Peyer's patch (tissue), 4 donors: ENCODE data around the gene RAD50. TPM values are rescaled to one million over a fixed set of nuclear protein-coding genes. Genes with fewer than 3 reads are reported as not detected.

Experiments
- DNase-seq, 3 donors: peaks; one replicate each; pipeline ENCODE4 v3.0.0-alpha.2; 2017 to 2019
- H3K27ac ChIP-seq, 4 donors: fragments of 200-600 bp; sonication (generic); one replicate each; pipeline ENCODE4 v1.5.1; 2016 to 2019
- H3K27me3 ChIP-seq, 2 donors: fragments of 200-600 bp; sonication (generic); one replicate each; pipeline ENCODE4 v1.5.1; 2019
- H3K36me3 ChIP-seq, 3 donors: fragments of 200-600 bp; sonication (generic); one replicate each; pipeline ENCODE4 v1.5.1; 2016 to 2019
- H3K4me1 ChIP-seq, 4 donors: fragments of 200-600 bp; sonication (generic); one replicate each; pipeline ENCODE4 v1.5.1; 2016 to 2019
- H3K4me3 ChIP-seq, 4 donors: fragments of 200-600 bp; sonication (generic); 1 replicate in 3 of 4; 2 replicates in 1 of 4; pipeline ENCODE4 v1.5.1; 2016 to 2019; ENCODE audit warnings: mild to moderate bottlenecking in 1 of 4
- H3K9me3 ChIP-seq, 4 donors: fragments of 200-600 bp; sonication (generic); one replicate each; pipeline ENCODE4 v1.5.1; 2016 to 2019; ENCODE audit warnings: mild to moderate bottlenecking in 1 of 4
- POLR2A ChIP-seq, 2 donors: fragments of 450-650 bp; IDR thresholded peaks; one replicate each; pipeline ENCODE4 v1.5.1; 2017; ENCODE audit warnings: antibody characterized with exemption in 2 of 2, mild to moderate bottlenecking in 2 of 2, moderate library complexity in 2 of 2
- total RNA-seq, 4 donors: library from RNA; depleted of rRNA; stranded (reverse); fragments of >200 nt; gene quantifications; one replicate each; pipeline ENCODE4 v1.1.0, GENCODE V29; 2016
- TF ChIP-seq, protein P1 (sequence below), 6 experiments: fragments of 450-650 bp in 4 of 6; fragments of 200-600 bp in 2 of 6; sonication (generic) in 1 of 6; IDR thresholded peaks; one replicate each; pipeline ENCODE4 v1.5.1; 2017 to 2019; ENCODE audit warnings: antibody characterized with exemption in 6 of 6, mild to moderate bottlenecking in 3 of 6, moderate library complexity in 1 of 6

RAD50 gene
- total RNA-seq, 4 donors from 2014 or later: 47.5 to 102 (median 54.3) TPM

DNA sequence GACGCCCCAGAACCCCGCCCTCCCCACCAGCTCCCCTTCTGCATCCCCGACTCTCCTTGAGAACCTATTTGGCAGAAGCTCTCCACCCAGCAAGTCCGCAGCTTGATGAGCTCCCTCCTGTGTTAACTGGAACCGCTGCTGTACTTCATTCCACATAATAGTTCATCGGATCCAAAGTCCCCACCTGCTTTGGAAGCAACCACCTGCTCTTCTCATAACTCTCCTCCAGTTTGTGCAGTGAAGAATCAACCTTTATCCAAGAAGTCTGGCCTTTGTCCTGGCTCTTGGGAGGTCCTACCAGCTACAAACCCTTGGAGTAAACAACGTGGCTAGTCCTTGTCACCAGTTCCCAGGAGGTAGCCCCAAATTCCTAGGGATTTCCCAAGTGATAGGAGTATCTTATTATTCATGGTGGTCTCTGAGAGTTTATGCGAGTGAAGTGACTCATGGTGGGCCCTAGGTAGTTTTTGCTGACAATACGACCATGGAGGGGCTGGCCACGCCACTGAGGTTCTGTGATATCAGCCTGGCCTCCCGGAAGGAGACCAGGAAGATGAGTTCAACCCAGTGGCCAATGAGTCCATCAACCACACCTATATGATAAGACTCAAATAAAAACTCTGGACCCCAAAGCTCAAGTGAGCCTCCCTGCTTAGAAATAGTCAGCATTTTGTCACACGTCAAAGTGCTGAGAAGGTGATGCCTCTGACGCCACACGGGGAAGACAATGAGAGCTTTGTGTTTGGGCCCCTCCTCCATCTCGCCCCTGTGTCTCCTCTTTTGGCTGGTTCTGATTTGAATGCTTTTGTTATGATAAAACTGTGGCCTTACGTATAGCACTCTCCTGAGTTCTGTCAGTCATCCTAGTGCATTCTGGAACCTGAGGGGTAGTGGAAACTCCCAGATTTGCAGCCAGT is 113.4 kb downstream of the RAD50 start:
- Histone ChIP-seq H3K27me3 (no peaks in the 10 kb centered on the region), H3K27ac (no peak overlapping the region), H3K4me1 (peaks cover 0 to 6% (median 0%) of the 10 kb centered on the region in 4 donors), H3K4me3 (no peak overlapping the region), H3K36me3 (no peaks in the 10 kb centered on the region), H3K9me3 (no peaks in the 10 kb centered on the region)
- no peak for DNase-seq
- TF ChIP-seq POLR2A (IDR thresholded peaks at IDR 0.05): no peak
- TF ChIP-seq, protein P1, sequence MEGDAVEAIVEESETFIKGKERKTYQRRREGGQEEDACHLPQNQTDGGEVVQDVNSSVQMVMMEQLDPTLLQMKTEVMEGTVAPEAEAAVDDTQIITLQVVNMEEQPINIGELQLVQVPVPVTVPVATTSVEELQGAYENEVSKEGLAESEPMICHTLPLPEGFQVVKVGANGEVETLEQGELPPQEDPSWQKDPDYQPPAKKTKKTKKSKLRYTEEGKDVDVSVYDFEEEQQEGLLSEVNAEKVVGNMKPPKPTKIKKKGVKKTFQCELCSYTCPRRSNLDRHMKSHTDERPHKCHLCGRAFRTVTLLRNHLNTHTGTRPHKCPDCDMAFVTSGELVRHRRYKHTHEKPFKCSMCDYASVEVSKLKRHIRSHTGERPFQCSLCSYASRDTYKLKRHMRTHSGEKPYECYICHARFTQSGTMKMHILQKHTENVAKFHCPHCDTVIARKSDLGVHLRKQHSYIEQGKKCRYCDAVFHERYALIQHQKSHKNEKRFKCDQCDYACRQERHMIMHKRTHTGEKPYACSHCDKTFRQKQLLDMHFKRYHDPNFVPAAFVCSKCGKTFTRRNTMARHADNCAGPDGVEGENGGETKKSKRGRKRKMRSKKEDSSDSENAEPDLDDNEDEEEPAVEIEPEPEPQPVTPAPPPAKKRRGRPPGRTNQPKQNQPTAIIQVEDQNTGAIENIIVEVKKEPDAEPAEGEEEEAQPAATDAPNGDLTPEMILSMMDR (IDR thresholded peaks at IDR 0.05): no peak

DNA sequence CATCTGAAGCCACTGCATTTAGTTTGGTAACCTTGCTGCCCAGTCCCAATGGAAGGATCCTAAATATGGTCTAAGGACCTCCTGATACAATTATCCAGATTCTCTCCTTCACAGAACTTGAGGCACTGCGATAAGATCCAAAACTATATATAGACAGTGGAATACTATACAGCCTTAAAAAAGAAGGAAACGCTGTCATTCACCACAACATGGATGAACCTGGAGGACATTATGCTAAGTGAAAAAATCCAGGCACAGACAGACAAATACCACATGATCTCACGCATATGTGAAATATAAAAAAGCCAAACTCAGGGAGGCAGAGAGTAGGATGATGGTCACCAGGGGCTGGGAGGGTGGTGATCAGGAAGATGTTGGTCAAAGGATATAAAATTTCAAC is 114.2 kb downstream of the RAD50 start:
- Histone ChIP-seq H3K27me3 (no peaks in the 10 kb centered on the region), H3K36me3 (no peaks in the 10 kb centered on the region), H3K4me1 (peaks cover 0 to 6% (median 0%) of the 10 kb centered on the region in 4 donors), H3K27ac (no peak overlapping the region), H3K4me3 (no peak overlapping the region), H3K9me3 (no peaks in the 10 kb centered on the region)
- TF ChIP-seq, protein P1 (IDR thresholded peaks at IDR 0.05): no peak
- TF ChIP-seq POLR2A (IDR thresholded peaks at IDR 0.05): no peak
- DNase-seq: no peak

- Histone ChIP-seq H3K36me3 (no peaks in the 10 kb centered on the region), H3K4me1 (peaks cover 0 to 11% (median 0%) of the 10 kb centered on the region in 4 donors), H3K27ac (no peak overlapping the region), H3K4me3 (no peak overlapping the region), H3K27me3 (no peaks in the 10 kb centered on the region), H3K9me3 (no peaks in the 10 kb centered on the region)
- no peak for DNase-seq
- TF ChIP-seq POLR2A (IDR thresholded peaks at IDR 0.05): no peak
- TF ChIP-seq, protein P1 (IDR thresholded peaks at IDR 0.05): no peak
Observed at GRCh38 chr5:132673488-132673887, 116.7 kb downstream of the RAD50 start.

GRCh38 chr5:132673939-132674630 is 117.3 kb downstream of the RAD50 start, which contains the start of gene IL4:
IL4 (plus strand) TSS chr5:132673989; CDS start chr5:132674051, 62 bp downstream.
- H3K9me3 ChIP-seq: no peaks in the 10 kb centered on the region
- H3K4me3 ChIP-seq: no peak within 1 kb of the TSS
- no peaks in the 10 kb centered on the region for H3K36me3 ChIP-seq
- H3K27me3 ChIP-seq: no peaks in the 10 kb centered on the region
- TF ChIP-seq POLR2A (IDR thresholded peaks at IDR 0.05): no peak
- TF ChIP-seq, protein P1 (IDR thresholded peaks at IDR 0.05): no peak
- DNase-seq: no peak
- H3K27ac ChIP-seq: peak within 1 kb of the TSS in 2 of 4 donors; percentile 44 to 55
- peaks cover 0 to 11% (median 0%) of the 10 kb centered on the region in 4 donors for H3K4me1 ChIP-seq

DNA sequence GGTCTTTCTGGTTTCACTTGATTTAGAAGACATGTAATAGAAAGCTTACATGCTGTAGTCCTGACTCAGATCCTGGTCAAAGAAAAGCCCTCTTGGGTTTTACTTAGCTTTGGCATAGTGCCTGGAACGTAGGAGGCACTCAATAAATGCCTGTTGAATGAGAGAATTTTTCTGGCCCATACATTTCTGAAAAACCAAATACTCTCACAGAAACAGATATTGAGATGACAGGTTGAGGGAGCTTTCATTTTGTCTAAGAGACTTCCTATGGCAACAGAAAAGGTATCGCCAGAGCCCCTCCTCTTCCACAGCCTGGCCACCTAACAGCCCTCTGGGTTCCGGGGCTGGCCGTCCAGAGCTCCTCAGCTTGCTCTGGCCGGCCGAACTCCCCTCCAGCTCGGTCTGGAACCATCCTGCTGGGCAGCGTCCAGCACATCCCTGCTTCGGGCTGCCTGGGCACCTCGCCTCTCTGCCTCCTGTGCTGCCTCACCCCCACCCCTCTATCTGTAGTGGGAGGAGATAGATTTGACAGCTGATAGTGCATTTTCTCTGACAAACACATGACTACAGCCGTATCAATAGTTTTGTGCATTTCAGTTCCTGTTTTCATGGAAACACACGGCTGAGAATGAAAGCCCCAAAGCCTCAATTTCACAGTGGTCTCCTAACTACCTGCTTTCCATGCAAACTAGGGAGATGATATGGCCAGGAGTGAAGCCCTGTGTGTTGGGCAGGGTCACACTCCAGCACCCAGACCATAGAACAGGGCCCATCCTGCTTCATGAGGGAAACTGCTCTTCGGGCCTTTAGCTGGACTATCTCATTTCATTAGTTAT is 118.1 kb downstream of the RAD50 start:
- no peaks in the 10 kb centered on the region for H3K36me3 ChIP-seq
- H3K27ac ChIP-seq: peak overlapping the region in 2 of 4 donors; percentile 44 to 55
- H3K27me3 ChIP-seq: no peaks in the 10 kb centered on the region
- TF ChIP-seq, protein P1 (IDR thresholded peaks at IDR 0.05): no peak
- no peak for TF ChIP-seq POLR2A (IDR thresholded peaks at IDR 0.05)
- H3K4me3 ChIP-seq: no peak overlapping the region
- DNase-seq: no peak
- H3K4me1 ChIP-seq: peaks cover 0 to 6% (median 0%) of the 10 kb centered on the region in 4 donors
- H3K9me3 ChIP-seq: no peaks in the 10 kb centered on the region
